AG09319 (cell line): ENCODE measurements around the gene ANXA6.

Experiments used
- DNase-seq: peaks from one replicate; pipeline ENCODE4 v3.0.0-alpha.2; 2010; ENCODE audit warnings: low read depth; ENCODE audit errors: extremely low read depth
- TF ChIP-seq, protein P1 (sequence below): IDR thresholded peaks from 2 replicates; pipeline ENCODE4 v1.5.1; 2011; ENCODE audit warnings: low read depth, mild to moderate bottlenecking, inconsistent platforms, low read length, moderate library complexity

Gene ANXA6

GRCh38 chr5:151157426-151158286 is at the start of gene ANXA6:
Gene ANXA6, minus strand, starts transcription at chr5:151157779. Its CDS starts 9,878 bp downstream, at chr5:151147901.
- TF ChIP-seq, protein P1, sequence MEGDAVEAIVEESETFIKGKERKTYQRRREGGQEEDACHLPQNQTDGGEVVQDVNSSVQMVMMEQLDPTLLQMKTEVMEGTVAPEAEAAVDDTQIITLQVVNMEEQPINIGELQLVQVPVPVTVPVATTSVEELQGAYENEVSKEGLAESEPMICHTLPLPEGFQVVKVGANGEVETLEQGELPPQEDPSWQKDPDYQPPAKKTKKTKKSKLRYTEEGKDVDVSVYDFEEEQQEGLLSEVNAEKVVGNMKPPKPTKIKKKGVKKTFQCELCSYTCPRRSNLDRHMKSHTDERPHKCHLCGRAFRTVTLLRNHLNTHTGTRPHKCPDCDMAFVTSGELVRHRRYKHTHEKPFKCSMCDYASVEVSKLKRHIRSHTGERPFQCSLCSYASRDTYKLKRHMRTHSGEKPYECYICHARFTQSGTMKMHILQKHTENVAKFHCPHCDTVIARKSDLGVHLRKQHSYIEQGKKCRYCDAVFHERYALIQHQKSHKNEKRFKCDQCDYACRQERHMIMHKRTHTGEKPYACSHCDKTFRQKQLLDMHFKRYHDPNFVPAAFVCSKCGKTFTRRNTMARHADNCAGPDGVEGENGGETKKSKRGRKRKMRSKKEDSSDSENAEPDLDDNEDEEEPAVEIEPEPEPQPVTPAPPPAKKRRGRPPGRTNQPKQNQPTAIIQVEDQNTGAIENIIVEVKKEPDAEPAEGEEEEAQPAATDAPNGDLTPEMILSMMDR: no peak
- DNase-seq: no peak

DNA sequence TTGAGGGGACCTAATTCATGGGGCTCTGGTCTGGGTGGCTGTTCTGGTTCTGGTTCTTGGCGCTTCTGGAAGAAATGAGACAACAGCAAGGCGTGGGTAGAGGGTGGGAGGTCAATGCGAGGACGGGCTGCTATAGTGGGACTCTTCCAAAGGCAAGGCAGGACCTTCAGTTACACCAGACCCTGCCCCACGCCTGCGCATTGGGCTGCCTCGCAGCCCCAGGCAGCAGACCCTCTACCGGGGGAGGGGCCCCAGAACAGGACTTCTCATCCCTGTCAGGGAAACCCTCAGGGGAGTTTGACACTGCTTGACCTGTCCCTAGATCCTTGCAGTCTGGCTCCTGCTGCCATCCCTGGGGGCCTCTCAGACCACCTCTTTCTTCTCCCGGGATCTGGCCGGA is 47.8 kb upstream of the ANXA6 start:
- TF ChIP-seq, protein P1: no peak
- DNase-seq: no peak

DNA sequence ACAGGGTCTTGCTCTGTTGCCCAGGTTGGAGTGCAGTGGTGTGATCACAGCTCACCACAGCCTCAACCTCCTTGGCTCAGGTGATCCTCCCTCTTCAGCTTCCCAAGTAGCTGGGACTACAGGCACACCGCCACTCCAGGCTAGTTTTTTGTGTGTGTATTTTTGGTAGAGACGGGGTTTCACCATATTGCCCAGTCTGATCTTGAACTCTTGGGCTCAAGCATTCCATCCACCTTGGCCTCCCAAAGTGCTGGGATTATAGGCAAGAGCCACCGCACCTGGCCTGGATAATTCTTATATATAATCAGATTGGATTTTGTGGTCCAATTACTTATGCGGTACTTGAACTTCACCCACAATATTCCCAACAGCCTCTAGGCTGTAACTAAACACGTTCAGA is 46.5 kb upstream of the ANXA6 start:
- DNase-seq: no peak
- TF ChIP-seq, protein P1: no peak

- DNase-seq: no peak
- TF ChIP-seq, protein P1: no peak
Measured at GRCh38 chr5:151202381-151203139, 45.0 kb upstream of the ANXA6 start.

DNA sequence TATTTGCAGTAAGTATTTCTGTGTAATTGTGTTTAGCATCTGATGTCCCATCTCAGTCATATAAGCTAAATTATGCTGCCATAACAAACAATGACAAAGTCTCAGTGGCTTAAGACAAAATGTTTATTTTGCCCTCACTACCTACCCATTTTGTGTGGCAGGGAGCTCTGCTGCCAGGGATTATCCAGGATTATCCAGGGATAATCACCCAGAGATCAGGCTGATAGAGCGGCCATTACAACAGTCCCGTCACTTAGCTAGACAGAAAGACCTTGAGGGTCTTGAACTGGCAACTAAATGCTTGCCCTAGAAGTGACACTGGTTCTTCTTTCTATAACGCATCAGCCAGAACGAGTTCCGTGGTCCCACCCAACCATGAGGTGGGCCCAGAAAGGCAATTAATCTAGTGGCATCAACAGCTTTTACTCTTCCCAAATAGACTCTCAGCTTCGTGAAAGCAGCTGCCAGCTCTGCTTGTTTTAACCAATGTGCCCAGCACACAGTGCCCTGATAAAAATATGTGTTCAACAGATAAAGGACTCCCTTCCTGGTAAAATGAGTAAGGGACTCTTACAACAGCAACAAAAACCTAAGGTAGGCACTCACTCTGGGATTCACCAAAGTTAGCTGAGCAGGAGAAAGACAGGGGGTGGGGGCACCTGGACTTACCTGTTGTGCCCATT is 43.5 kb upstream of the ANXA6 start:
- TF ChIP-seq, protein P1: no peak
- no peak for DNase-seq

- no peak for DNase-seq
- TF ChIP-seq, protein P1: no peak
Measured at GRCh38 chr5:151199581-151200185, 42.1 kb upstream of the ANXA6 start.
